ENCODE results near the gene ZBTB16. TPM values are rescaled to one million over a fixed set of nuclear protein-coding genes. Genes with fewer than 3 reads are reported as not detected.
A peak's percentile ranks its signal among the peaks of the same experiment; 100 is the strongest.

Gene ZBTB16
- total and polyA plus RNA-seq, 4 donors, result 8.9 to 140 (median 34.5) TPM

- H3K9me3 ChIP-seq (ENCODE audit: control insufficient read depth in 4 of 4, low read length in 3 of 4), result no peaks in the 10 kb centered on the region
- no peaks in the 10 kb centered on the region for H3K27me3 ChIP-seq (ENCODE audit: control insufficient read depth in 4 of 4, insufficient read depth in 4 of 4, low read length in 3 of 4)
- peaks cover 0 to 7% (median 1%) of the 10 kb centered on the region in 4 donors for H3K36me3 ChIP-seq (ENCODE audit: control insufficient read depth in 4 of 4, insufficient read depth in 3 of 4, low read depth in 1 of 4, low read length in 3 of 4)
- 84% methylated on average over 7 of the region's 7 CpGs for WGBS
- H3K27ac ChIP-seq (ENCODE audit: low read depth in 1 of 2, low read length in 2 of 2), result no peak overlapping the region
- DNase-seq (ENCODE audit: low spot score), result no peak
- peaks cover 46 to 80% (median 62%) of the 10 kb centered on the region in 4 donors for H3K4me1 ChIP-seq (ENCODE audit: control insufficient read depth in 4 of 4, insufficient read depth in 4 of 4, low read length in 3 of 4)
- H3K9ac ChIP-seq (ENCODE audit: low read depth in 1 of 2, low read length in 2 of 2), result no peak overlapping the region
- no peak for TF ChIP-seq RAD21 (IDR thresholded peaks at IDR 0.05)
- no peak for TF ChIP-seq RXRA (IDR thresholded peaks at IDR 0.05)
- TF ChIP-seq SP1 (IDR thresholded peaks at IDR 0.05), result no peak
- no peak for TF ChIP-seq YY1 (IDR thresholded peaks at IDR 0.05)
- no peak for TF ChIP-seq EGR1 (IDR thresholded peaks at IDR 0.05; ENCODE audit: low read depth in 2 of 2)
- TF ChIP-seq FOXA1 (IDR thresholded peaks at IDR 0.05), result no peak
- H3K4me3 ChIP-seq (ENCODE audit: low read depth in 1 of 3, low read length in 3 of 3), result no peak overlapping the region
Observed at GRCh38 chr11:114088836-114089235, 29.3 kb downstream of the ZBTB16 start.

- peaks cover 0 to 9% (median 1%) of the 10 kb centered on the region in 4 donors for H3K36me3 ChIP-seq (ENCODE audit: control insufficient read depth in 4 of 4, insufficient read depth in 3 of 4, low read depth in 1 of 4, low read length in 3 of 4)
- 63% methylated on average over 4 of the region's 4 CpGs for whole genome bisulfite sequencing
- no peak overlapping the region for H3K9ac ChIP-seq (ENCODE audit: low read depth in 1 of 2, low read length in 2 of 2)
- DNase-seq (ENCODE audit: low spot score), result no peak
- peaks cover 44 to 78% (median 61%) of the 10 kb centered on the region in 4 donors for H3K4me1 ChIP-seq (ENCODE audit: control insufficient read depth in 4 of 4, insufficient read depth in 4 of 4, low read length in 3 of 4)
- H3K4me3 ChIP-seq (ENCODE audit: low read depth in 1 of 3, low read length in 3 of 3), result no peak overlapping the region
- peak overlapping the region in 1 of 2 donors; percentile 26 for H3K27ac ChIP-seq (ENCODE audit: low read depth in 1 of 2, low read length in 2 of 2)
- peak; percentile 48 for TF ChIP-seq NR2F2 (IDR thresholded peaks at IDR 0.05)
- TF ChIP-seq REST (IDR thresholded peaks at IDR 0.05), result no peak
- TF ChIP-seq HNF4A (conservative IDR thresholded peaks at IDR 0.05), result no peak
- TF ChIP-seq MAX (IDR thresholded peaks at IDR 0.05), result no peak
- TF ChIP-seq CTCF (IDR thresholded peaks at IDR 0.05; ENCODE audit: low read depth, low read length, missing input control), result no peak
- TF ChIP-seq ZBTB33 (IDR thresholded peaks at IDR 0.05), result no peak
- no peak for TF ChIP-seq ATF3 (IDR thresholded peaks at IDR 0.05)
- H3K27me3 ChIP-seq (ENCODE audit: control insufficient read depth in 4 of 4, insufficient read depth in 4 of 4, low read length in 3 of 4), result no peaks in the 10 kb centered on the region
- no peaks in the 10 kb centered on the region for H3K9me3 ChIP-seq (ENCODE audit: control insufficient read depth in 4 of 4, low read length in 3 of 4)
Observed at GRCh38 chr11:114089748-114090147, 30.2 kb downstream of the ZBTB16 start.

Data from liver (tissue), 9 donors.